HG03432 (cell line): ENCODE measurements around the gene GNAS.
"Not testable (repeated sequence)": the region's sequence is repeated elsewhere in the genome, so short reads cannot be mapped to it uniquely, and the experiment has no call there.

Experiments
- ATAC-seq: cut with Tn5 transposase; IDR thresholded peaks from one replicate; pipeline ENCODE4 v1.9.1; 2021; ENCODE audit warnings: mild to moderate bottlenecking, moderate library complexity; ENCODE audit not compliant: unreplicated experiment

GNAS gene

DNA sequence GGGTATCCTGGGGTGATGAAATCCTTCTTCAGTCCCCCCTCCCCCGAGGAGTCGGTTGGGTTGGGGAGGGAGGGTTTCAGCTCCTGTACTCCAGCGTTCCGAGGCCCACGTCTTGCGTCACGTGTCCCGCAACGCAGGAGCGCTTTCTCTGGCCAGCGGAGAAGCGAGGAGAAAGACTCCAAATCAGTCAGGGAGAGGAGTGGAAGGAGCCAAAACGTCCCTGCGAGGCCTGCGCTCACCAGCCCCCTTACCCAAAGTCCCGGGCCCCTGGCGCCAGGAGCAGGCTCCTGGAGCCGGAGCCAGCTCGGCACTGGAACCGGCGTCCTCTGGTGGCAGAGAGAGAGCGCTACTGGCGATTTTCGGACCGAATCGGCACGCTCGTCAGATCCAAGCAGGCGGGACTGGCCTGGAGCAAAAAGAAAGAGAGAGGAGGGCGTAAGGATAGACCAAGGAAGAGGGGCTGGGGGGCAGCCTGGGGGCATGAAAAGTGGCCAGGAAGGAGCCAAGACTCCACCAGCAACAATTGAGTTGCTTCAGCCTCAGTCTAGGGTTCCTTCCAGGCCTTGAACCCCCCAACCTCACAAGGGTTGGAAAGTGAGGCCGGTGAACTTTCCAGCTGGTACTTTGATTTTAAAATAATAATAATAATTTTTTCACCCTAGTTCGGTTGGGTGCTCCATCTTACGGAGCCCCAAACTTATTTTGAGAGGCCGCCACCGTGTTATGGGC is at the start of gene GNAS:
GNAS (plus strand) TSS at position 174 of the 729 bp plus-strand sequence.
- no peak for ATAC-seq

DNA sequence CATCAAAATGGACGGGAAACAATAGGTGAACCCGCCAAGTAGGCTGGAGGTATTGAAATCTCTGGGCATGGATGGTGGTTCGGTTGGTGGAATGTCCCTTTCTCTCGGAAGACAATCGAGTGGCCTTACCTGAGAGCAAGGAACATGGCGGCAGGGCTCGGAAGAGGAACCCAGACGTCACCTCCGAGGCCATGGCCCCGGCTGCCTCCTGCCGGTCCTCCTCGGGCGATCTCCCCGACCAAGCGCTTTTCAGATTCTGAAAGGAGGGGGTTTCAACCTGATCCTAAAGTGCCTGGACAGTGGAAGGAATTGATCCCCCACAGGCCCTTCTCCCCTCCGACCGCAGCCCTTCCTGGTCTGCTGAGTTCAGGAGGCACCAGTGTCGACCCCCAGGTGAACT is 49.0 kb upstream of the GNAS start:
- ATAC-seq = no peak

DNA sequence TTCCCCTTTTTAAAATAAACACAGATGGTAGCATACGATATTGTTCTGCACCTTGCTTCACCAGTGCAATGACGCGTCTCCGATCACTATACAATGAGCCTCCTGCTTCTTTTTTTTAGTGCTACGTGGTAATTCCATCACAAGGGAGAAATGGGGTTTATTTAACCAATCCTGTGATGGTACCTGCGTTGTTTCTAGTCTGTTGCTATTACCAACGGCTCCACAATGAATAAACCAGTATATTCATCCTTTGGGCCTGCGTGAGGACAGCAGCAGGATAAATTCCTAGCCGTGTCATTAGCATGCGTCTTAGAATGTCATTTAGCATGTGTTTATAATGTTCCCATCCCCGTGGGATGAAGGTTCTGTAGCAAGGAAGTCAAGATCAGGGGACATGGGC is 44.7 kb upstream of the GNAS start:
- no peak for ATAC-seq

DNA sequence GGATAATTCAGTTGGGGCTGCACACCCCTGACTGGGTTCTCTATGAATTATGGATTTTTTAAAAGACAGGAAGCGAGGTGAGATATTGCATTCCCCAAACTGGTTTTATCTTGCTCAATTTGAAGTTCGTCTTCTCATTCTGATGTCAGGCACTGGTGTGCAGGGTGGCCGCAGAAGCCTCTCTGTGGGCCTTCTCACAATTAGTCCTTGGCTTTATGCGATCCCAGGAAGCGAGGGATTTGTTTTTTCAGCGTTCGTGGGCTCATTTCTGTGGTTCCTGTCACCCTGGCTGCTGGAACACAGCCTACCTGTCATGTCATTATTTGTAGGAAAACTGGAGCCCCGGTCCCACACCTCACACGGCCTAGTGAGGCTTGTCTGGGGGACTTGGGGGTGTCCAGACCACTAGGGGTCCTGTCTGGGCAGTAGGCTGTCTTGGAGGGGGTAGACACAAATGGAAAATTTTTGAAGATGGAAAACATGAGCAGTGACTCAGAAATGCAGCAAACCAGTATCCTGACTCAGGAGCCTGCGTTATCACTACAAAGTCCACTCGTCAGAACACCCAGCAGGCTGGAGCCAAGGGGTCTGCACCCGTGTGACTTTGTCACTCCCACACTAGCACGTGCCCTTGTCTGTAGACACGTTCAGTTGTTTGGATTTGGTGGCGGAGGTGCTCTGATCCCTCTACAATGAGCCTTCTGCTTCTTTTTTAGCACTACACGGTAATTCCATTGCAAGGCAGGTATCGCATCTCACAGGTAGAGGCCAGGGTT is 44.1 kb upstream of the GNAS start:
- no peak for ATAC-seq

DNA sequence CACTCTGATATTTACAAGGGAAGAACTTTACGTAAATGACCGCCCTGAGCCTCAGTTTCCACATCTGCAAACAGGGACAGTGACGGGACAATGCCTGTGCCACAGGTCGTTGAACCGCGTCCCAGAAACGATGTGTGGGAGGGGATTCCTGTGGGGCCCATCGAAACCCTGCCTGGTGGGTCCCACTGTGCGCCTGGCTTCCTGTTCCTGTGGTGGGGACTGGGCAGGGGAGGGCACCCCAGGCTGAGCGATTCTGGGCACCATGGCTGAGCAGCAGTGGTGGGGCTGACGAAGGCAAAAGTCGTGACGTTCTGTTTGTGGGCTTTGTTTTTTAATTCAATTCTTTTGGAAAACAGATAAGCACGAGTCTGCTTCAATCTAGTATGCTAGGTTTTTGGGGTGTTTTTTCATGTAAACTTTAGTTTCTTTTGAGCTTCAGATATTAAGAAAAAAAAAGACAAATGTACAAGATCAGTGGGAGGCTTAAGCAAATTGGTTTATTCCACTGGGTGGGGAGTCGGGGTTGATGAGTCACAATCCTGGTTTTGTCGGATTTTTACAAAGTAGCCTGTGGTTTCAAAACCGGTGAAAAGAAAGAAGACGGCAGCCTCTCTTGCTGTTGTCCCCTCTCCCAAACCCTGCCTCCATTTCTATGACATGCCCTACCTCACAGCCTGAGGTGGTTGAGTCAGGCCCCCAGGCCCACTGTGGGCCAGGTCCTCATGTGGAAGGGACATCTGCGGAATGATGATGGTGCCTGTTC is 42.2 kb upstream of the GNAS start:
- no peak for ATAC-seq

DNA sequence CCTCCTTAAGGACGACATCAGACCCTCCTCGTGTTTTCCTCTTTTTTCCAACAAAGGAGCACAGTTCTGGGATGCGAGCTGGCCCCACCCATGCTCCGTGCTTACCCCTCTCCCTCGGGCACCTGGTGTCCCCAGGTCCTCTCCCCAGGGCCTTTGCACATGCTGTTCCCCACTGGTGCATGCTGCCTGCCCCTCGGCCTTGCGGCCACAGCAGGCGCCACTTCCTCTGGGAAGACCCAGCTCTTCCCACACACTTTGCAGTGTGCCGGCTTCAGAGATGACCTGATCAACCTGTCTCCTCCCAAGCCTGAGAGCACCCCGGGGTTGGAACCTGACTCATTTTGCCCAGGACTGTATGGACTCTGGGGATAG is 41.7 kb upstream of the GNAS start:
- no peak for ATAC-seq

DNA sequence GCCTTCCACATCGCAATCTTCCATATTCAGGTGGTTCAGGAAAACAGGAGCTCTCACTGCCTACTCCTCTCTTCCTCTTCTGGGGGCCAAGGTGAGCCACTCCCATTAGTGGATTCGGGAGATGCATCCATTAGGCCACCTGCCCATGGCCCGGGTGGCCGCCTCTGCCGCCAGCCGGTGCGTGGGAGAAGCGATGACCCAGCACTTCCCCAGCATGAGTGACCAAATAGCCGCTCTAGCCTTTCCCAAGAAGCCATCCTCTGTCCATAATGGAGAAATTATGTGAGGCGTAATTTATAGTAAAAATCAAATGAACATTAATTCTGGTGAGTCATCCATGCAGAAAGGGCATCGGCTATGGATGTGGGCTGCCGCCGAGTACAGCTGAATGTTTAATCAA is 41.2 kb upstream of the GNAS start:
- ATAC-seq = no peak

DNA sequence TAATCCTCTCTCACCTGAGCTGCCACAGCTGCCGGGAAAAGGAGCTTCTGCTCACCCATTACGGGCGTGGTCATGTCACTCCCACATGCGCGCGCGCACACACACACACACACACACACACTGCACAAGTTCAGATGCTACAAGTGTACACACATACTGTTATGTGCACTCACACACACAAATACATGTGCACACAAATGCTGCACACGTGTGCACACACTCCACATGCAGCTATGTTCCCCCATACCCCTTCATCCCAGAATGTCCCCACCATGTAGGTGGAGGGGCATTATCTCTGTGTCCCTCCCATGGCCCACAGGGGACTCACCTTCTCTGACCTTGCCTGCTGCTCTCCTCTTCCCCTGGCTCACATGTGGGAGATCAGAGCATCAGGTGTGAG is 39.1 kb upstream of the GNAS start:
- ATAC-seq = no peak

DNA sequence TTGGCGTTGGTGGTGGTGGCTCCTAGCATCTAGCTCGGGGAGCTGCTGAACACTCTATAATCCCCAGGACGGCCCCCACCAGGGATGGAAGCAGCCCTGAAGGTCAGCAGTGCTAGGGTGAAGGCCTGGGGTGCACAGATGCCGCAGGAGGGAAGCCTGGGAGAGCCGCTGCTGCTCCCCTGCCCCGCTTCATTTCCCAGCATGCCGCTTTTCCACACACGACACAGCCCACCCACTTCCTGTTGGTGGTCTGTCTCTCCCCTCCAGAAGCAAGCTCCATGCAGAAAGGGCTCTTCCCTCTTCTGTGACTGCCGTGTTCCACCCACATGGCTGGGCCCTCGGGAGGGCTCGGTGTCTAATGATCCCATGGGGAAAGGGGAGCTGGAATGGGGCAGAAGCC is 37.1 kb upstream of the GNAS start:
- ATAC-seq = no peak

DNA sequence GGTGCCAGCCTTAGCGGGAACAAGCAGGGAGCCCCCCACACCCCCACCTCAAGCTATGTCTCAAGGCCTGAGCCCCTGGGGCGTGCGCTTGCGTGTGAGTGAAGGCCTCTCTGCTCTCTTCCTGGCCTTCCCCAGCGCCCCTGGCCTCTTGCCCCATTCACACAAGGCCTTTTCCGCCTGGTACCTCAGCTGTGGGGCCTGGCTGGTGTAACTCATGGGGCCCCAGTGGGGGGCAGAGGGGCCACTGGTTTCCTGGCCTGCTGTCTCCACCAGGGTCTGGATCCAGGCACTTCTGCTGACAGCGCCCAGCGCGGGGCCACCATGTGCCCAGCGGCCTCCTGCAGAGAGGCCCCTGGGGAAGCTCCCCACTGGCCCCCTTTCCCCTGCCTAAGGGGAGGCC is 36.5 kb upstream of the GNAS start:
- no peak for ATAC-seq

DNA sequence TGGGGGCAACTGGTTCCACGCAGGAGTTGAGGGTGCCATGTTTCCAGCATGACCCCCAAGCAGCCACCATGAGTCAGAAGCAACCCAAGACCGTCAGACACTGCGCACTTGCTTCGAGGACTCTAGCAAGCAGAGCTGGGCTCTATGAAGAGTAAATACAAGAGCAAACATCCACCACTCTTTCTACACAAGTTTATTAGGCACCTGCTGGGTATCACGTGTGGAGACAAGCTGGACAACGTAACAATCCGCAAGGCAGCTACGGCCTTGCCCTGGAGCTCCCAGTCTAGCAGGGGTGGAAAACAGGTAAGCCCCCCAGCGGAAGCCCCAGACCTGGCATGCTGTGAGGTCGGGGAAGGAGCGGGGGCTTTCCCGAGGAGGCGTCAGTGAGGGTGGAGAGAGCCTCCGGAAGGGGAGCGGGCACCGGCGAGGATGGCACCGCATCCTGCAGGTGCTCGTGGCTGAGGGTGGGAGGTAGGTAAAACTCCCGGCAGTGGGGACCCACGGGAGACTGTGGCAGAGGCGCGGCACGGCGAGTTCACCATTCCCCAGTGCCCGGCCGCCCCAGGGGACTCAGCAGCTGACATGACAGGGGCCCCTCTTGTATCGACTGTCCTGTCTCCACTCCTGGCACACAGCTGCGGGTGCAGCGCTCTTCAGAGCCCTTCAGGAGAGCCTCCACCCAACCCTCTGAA is 35.4 kb upstream of the GNAS start:
- ATAC-seq = no peak

DNA sequence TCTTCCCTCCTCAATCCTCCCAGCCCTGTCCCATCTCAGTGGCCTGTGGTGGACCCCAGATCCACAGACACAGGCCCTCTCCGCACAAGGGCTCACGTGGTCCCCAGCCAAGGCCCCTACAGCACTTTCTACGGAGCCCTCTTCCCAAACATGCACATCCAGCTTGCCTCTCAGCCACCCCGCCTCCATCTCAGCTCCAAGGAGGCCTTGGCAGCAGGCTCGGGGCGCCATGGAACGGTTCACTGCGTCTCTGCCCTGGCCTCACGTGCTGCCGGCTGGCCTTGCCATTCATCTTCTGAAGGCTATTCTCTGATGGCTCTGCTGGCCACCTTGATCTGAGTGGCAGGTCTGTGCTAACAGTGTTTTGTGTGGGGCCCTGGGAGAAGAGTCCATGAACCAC is 34.8 kb upstream of the GNAS start:
- no peak for ATAC-seq

DNA sequence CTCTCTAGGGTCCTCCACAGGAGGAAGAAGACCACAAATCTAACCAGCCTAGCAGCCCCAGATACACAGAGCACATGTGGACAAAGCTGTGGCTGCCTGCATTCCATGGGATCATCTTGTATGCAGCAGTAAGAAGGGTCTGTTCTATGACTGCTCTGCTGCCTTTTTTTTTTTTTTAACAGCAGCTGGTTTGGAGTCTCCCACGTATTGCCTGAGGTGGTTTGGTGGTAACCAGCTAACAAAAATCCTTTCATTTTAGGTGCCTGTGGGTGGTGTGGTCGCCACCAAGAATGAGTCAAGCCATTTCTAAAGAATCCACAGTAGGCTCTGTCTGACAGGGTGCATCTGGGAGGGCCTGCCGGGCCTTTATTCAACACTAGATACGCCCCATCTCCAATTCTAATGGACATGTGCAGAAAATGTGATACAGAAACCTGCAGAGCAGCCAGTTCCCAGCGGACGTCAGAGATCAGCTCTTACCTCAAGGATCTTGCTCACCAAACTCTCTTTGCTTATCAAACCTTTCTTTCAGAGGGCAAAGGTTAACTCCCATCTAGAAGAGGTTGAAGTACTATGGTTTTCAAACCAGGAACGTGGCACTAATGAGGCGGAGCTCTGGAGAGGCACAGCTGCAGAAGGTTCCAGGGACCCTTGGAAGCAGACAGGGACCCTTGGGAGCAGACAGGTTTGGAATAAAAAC is 33.8 kb upstream of the GNAS start:
- ATAC-seq = no peak

DNA sequence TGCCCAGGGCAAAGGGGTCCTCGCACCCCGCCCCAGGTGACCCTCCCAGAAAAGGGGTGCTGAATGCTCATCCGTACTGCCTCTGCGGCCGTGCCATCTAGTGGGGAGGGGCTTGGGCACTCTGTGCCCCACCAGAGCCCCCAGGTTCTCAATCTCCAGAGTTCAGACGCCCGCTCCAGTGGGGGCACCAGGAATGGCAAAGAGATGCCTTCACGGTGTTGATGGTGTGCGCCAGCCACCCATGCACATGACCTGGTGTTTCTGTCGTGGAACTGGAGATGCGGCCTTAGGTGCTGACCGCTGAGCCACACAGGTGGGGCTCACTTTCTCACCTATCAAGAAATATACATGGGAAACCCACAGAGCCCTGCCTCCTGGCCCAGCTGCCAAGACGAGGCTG is 32.6 kb upstream of the GNAS start:
- ATAC-seq = no peak

DNA sequence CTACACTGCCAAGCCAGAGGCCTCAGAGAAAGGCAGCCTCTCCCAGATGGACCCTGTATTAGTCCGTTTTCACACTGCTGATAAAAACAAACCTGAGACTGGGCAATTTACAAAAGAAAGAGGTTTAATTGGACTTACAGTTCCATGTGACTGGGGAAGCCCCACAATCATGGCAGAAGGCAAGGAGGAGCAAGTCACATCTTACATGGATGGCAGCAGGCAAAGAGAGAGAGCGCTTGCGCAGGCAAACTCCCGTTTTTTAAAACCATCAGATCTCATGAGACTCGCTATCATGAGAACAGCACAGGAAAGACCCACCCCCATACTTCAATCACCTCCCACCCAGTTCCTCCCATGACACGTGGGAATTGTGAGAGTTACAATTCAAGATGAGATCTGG is 32.0 kb upstream of the GNAS start:
- ATAC-seq = not testable (repeated sequence)

DNA sequence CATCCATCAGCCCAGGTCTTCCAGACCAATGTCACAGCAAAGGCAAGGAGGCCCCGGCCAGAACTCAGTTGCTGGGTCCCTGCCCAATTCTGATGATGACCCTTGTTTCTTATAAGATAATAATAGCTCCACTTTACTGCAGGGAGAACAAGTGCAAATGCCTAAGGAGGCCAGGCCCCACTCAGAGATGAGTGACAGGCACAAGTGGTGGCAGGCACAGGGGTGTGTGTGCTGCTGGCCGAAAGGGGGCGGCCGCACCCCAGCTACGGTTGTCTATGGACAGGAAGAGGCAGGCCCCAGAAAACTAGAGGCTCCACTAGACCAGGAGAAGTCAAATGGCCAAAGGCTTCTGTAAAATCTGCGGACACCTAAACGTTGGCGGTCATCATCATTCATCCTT is 30.4 kb upstream of the GNAS start:
- ATAC-seq = no peak

DNA sequence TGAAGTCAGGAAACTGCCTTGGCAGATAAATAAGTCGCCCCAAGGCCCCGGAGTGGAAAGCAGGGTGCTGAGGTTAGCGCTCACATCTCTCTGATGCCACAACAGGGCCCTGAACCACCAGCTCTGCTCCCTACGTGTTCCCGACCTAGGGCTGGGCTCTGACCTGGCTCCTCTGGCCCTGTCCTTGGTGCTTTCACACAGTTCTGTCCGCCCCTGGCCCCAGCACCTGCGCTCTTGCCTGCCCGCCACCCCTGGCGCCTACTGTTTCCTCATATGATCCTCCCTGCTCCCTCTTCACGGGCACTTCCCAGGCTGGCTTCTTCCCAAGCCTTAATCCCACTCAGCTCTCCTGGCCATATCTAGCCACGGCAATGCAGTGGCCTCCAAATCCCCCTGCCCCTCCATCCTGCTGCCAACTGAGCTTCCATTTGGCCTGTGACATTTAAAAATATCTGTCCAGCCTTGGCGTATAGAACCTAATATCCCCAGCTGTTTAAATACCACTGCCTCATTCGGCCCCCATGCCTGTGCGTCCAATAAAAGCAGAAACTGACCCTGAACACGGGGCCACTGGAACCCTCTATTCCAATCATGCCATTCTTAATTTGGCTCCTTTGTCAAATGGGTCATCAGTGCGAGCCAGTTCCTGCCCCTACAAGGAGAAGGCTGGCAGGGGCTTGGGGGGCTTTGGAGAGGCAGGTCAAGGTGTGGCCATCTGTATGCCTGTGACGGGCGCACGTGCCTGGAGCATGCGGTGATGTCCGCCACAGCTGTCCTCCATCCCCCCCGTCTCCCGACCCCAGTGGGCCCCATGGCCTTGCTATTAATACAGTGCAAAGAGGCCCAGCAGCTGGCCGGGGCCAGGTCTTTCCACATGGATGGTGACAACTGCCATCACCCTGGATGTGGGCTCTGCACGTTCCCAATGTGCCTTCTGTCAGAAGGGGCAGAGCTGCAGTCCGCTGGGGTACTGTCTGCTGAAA is 29.5 kb upstream of the GNAS start:
- no peak for ATAC-seq

DNA sequence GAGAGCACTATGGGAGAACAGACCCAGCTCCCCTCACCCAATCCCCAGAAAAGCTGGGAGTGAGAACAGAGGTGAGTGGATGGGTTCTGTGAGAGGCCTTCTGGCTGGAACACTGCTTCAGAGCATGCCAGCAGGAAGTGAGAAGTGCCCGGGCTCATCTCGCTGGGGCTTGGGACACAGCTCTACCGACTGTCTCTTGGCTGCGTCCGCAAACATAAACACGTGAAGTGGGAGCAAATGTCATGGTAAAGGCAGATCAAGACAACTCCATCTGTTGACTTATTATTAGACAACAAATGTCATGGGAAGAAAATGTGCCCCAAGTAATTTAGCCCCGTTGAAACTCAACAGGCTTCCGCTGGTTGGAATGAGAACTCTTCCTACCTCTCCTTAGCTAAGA is 27.7 kb upstream of the GNAS start:
- ATAC-seq = no peak

DNA sequence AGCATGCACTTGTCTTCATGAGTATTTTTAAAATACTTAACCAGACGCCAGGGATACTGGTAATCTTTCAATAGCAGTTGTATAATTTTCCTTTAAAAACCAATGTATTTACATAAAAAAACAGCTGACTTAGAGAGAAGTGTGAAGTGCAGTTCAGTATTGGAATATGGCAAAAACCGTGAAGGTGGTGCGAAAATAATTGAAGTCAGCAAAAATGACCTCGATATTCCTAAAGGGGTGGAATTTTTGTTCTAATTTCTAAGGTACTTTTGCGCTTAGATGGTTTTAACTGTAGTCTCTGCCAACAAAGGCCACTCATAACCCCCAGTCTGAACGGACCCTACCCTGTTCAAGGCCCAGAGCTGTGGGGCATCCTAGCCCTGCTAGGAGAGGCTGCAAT is 27.1 kb upstream of the GNAS start:
- no peak for ATAC-seq

DNA sequence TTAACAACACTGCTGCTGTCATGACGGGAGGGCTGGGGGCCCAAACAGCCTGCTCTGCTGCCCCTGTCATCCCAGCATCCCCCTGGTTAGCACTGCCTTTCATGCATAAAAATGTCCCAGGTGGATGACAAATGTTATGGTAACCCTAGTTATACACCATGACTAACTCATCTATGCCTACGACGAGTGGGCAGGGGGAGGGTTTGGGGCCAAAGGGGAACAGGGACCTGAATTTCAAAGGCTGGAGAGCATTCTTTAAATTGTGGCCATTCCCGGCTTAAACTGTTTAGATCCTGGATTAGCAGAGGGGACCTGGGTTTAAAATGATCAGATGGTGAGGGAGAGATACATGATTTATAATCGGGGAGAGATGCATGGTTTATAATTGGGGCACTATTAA is 26.2 kb upstream of the GNAS start:
- no peak for ATAC-seq
